Osteoblast (primary cell): Measurements from ENCODE around the gene ENTREP1. TPM values are rescaled to one million over a fixed set of nuclear protein-coding genes. Genes with fewer than 3 reads are reported as not detected.

Experiments used
- DNase-seq: peaks from one replicate; pipeline ENCODE4 v3.0.0; 2011; ENCODE audit warnings: low spot score, mixed read lengths; ENCODE audit not compliant: insufficient read length; ENCODE audit errors: missing footprints
- H2AFZ ChIP-seq: 2 replicates; pipeline ENCODE4 v1.6.0; 2011; ENCODE audit warnings: mild to moderate bottlenecking, low read length
- H3K27ac ChIP-seq: 2 replicates; pipeline ENCODE4 v1.5.1; 2011; ENCODE audit warnings: mild to moderate bottlenecking, low read depth, low read length, moderate library complexity
- H3K27me3 ChIP-seq: 2 replicates; pipeline ENCODE4 v1.6.0; 2012; ENCODE audit warnings: mild to moderate bottlenecking, control low read depth, inconsistent platforms, low read length, moderate library complexity; ENCODE audit not compliant: insufficient read depth
- H3K36me3 ChIP-seq: 2 replicates; pipeline ENCODE4 v1.5.1; 2011; ENCODE audit warnings: mild to moderate bottlenecking, low read length, control low read depth, moderate library complexity; ENCODE audit not compliant: insufficient read depth
- H3K4me1 ChIP-seq: 2 replicates; pipeline ENCODE4 v1.5.1; 2011; ENCODE audit warnings: mild to moderate bottlenecking, low read length, control low read depth, moderate library complexity; ENCODE audit not compliant: insufficient read depth
- H3K4me2 ChIP-seq: 2 replicates; pipeline ENCODE4 v1.6.0; 2011; ENCODE audit warnings: mild to moderate bottlenecking, low read length; ENCODE audit not compliant: insufficient read depth
- H3K4me3 ChIP-seq: fragments of 200-600 bp; sonication (generic); 3 replicates; pipeline ENCODE4 v1.5.1; 2012; ENCODE audit warnings: mild to moderate bottlenecking, low read length, inconsistent platforms; ENCODE audit not compliant: insufficient read depth
- H3K79me2 ChIP-seq: 2 replicates; pipeline ENCODE4 v1.6.0; 2012; ENCODE audit warnings: mild to moderate bottlenecking, low read length, control low read depth, inconsistent platforms; ENCODE audit not compliant: insufficient read depth
- H3K9me3 ChIP-seq: 2 replicates; pipeline ENCODE4 v1.5.1; 2011; ENCODE audit warnings: low read depth, low read length, control low read depth
- H4K20me1 ChIP-seq: 2 replicates; pipeline ENCODE4 v1.6.0; 2012; ENCODE audit warnings: mild to moderate bottlenecking, low read length, control low read depth; ENCODE audit not compliant: insufficient read depth
- total RNA-seq: library from RNA; depleted of rRNA; stranded (reverse); fragments of >200 nt; gene quantifications from 2 replicates; pipeline ENCODE4 v1.2.3, GENCODE V29; 2012
- TF ChIP-seq, protein P1 (sequence below): IDR thresholded peaks from 2 replicates; pipeline ENCODE4 v1.5.1; 2011; ENCODE audit warnings: mild to moderate bottlenecking, low read depth, low read length, moderate library complexity; ENCODE audit errors: extremely low read depth

ENTREP1 gene
- total RNA-seq, 1 donor = under 0.01 TPM

- no peak overlapping the region for H3K4me2 ChIP-seq
- DNase-seq = no peak
- TF ChIP-seq, protein P1, sequence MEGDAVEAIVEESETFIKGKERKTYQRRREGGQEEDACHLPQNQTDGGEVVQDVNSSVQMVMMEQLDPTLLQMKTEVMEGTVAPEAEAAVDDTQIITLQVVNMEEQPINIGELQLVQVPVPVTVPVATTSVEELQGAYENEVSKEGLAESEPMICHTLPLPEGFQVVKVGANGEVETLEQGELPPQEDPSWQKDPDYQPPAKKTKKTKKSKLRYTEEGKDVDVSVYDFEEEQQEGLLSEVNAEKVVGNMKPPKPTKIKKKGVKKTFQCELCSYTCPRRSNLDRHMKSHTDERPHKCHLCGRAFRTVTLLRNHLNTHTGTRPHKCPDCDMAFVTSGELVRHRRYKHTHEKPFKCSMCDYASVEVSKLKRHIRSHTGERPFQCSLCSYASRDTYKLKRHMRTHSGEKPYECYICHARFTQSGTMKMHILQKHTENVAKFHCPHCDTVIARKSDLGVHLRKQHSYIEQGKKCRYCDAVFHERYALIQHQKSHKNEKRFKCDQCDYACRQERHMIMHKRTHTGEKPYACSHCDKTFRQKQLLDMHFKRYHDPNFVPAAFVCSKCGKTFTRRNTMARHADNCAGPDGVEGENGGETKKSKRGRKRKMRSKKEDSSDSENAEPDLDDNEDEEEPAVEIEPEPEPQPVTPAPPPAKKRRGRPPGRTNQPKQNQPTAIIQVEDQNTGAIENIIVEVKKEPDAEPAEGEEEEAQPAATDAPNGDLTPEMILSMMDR = no peak
- H3K27me3 ChIP-seq = peaks cover 21% of the 10 kb centered on the region
- H3K4me3 ChIP-seq = no peak overlapping the region
- H3K27ac ChIP-seq = no peak overlapping the region
- H3K9me3 ChIP-seq = no peaks in the 10 kb centered on the region
- no peaks in the 10 kb centered on the region for H4K20me1 ChIP-seq
- H2AFZ ChIP-seq = no peak overlapping the region
- H3K4me1 ChIP-seq = no peaks in the 10 kb centered on the region
- H3K79me2 ChIP-seq = no peaks in the 10 kb centered on the region
- no peaks in the 10 kb centered on the region for H3K36me3 ChIP-seq
These were observed 64.5 kb downstream of the ENTREP1 start for GRCh38 chr9:69389437-69389995.

GRCh38 chr9:69391487-69391886 is 66.5 kb downstream of the ENTREP1 start:
- H3K9me3 ChIP-seq = no peaks in the 10 kb centered on the region
- no peak overlapping the region for H3K4me2 ChIP-seq
- no peaks in the 10 kb centered on the region for H3K36me3 ChIP-seq
- no peaks in the 10 kb centered on the region for H3K79me2 ChIP-seq
- H3K27me3 ChIP-seq = peaks cover 21% of the 10 kb centered on the region
- no peak overlapping the region for H3K27ac ChIP-seq
- no peak overlapping the region for H2AFZ ChIP-seq
- H3K4me3 ChIP-seq = no peak overlapping the region
- TF ChIP-seq, protein P1 = no peak
- no peak for DNase-seq
- no peaks in the 10 kb centered on the region for H3K4me1 ChIP-seq
- no peaks in the 10 kb centered on the region for H4K20me1 ChIP-seq

- Histone ChIP-seq H3K79me2 (no peaks in the 10 kb centered on the region), H3K27me3 (peaks cover 21% of the 10 kb centered on the region), H3K4me3 (peak overlapping the region; percentile 7), H3K36me3 (no peaks in the 10 kb centered on the region), H4K20me1 (no peaks in the 10 kb centered on the region), H3K27ac (no peak overlapping the region), H3K4me2 (no peak overlapping the region), H3K4me1 (no peaks in the 10 kb centered on the region), H3K9me3 (no peaks in the 10 kb centered on the region), H2AFZ (no peak overlapping the region)
- TF ChIP-seq, protein P1 = no peak
- DNase-seq = peak; percentile 89
These were observed 66.9 kb downstream of the ENTREP1 start for GRCh38 chr9:69391946-69392345.

DNA sequence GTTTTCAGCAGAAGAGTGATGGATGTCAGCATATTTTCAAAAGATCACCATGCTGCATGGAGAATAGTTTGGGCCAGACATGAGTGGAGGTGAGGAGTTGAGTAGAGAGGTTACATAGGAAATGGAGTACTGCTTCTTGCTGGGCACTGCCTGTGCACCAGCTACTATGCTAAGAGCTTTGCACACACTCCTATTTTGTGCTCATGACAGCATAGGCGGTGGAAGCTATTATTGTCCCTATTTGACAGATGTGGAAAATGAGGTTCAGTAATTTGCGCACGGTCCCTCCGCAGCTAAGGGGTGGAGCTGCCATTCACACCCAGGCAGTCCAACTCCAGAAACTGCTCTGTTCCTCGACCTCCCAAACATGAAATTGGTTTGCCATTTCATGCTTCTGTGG is 67.8 kb downstream of the ENTREP1 start:
- Histone ChIP-seq H3K79me2 (no peaks in the 10 kb centered on the region), H3K27ac (no peak overlapping the region), H3K4me3 (no peak overlapping the region), H3K4me2 (no peak overlapping the region), H3K4me1 (no peaks in the 10 kb centered on the region), H4K20me1 (no peaks in the 10 kb centered on the region), H3K9me3 (no peaks in the 10 kb centered on the region), H3K27me3 (peaks cover 19% of the 10 kb centered on the region), H2AFZ (no peak overlapping the region), H3K36me3 (no peaks in the 10 kb centered on the region)
- TF ChIP-seq, protein P1 = no peak
- no peak for DNase-seq
